Activated naive CD4-positive, alpha-beta T cell treated with anti-CD3 and anti-CD28 coated beads, Interleukin-2, amount 50 U/mL, for 24 hours (primary cell): Measurements from ENCODE around the gene FRMD8.

Experiments used
- H3K27ac Mint-ChIP-seq: one replicate; pipeline ENCODE4 v1.8.0; 2021; ENCODE audit warnings: mild to moderate bottlenecking, mixed read lengths
- H3K27me3 Mint-ChIP-seq: one replicate; pipeline ENCODE4 v1.8.0; 2021; ENCODE audit warnings: mixed read lengths
- H3K36me3 Mint-ChIP-seq: one replicate; pipeline ENCODE4 v1.8.0; 2021; ENCODE audit warnings: mixed read lengths
- H3K4me1 Mint-ChIP-seq: one replicate; pipeline ENCODE4 v1.8.0; 2021; ENCODE audit warnings: mixed read lengths
- H3K4me3 Mint-ChIP-seq: one replicate; pipeline ENCODE4 v1.8.0; 2021; ENCODE audit warnings: mild to moderate bottlenecking, mixed read lengths
- H3K9me3 Mint-ChIP-seq: one replicate; pipeline ENCODE4 v1.8.0; 2021; ENCODE audit warnings: mixed read lengths

FRMD8 gene

GRCh38 chr11:65386307-65387140 lies at the start of gene FRMD8:
Gene FRMD8, plus strand, starts transcription at chr11:65386637. Its CDS starts 400 bp downstream, at chr11:65387037.
- Mint-ChIP-seq H3K27ac (peak within 1 kb of the TSS; percentile 99), H3K36me3 (peaks cover 2% of the 10 kb centered on the region), H3K27me3 (no peaks in the 10 kb centered on the region), H3K9me3 (no peaks in the 10 kb centered on the region), H3K4me3 (peak within 1 kb of the TSS; percentile 96), H3K4me1 (peaks cover 77% of the 10 kb centered on the region)

- peak overlapping the region; percentile 40 for H3K4me3 Mint-ChIP-seq
- H3K27ac Mint-ChIP-seq: peak overlapping the region; percentile 90
- peaks cover 12% of the 10 kb centered on the region for H3K36me3 Mint-ChIP-seq
Measured at GRCh38 chr11:65338676-65339075, 47.8 kb upstream of the FRMD8 start.

GRCh38 chr11:65340226-65340625 lies 46.2 kb upstream of the FRMD8 start:
- Mint-ChIP-seq H3K9me3 (no peaks in the 10 kb centered on the region), H3K4me3 (no peak overlapping the region), H3K4me1 (peaks cover 32% of the 10 kb centered on the region), H3K27ac (no peak overlapping the region), H3K36me3 (peaks cover 16% of the 10 kb centered on the region), H3K27me3 (no peaks in the 10 kb centered on the region)

More at GRCh38 chr11:65338676-65339075, 47.8 kb upstream of the FRMD8 start:
- no peaks in the 10 kb centered on the region for H3K27me3 Mint-ChIP-seq
- H3K9me3 Mint-ChIP-seq: no peaks in the 10 kb centered on the region
- peaks cover 41% of the 10 kb centered on the region for H3K4me1 Mint-ChIP-seq

- peaks cover 25% of the 10 kb centered on the region for H3K4me1 Mint-ChIP-seq
- no peaks in the 10 kb centered on the region for H3K27me3 Mint-ChIP-seq
- no peak overlapping the region for H3K4me3 Mint-ChIP-seq
- H3K27ac Mint-ChIP-seq: no peak overlapping the region
- peaks cover 20% of the 10 kb centered on the region for H3K36me3 Mint-ChIP-seq
- no peaks in the 10 kb centered on the region for H3K9me3 Mint-ChIP-seq
Measured at GRCh38 chr11:65341856-65342255, 44.6 kb upstream of the FRMD8 start.

- H3K4me3 Mint-ChIP-seq: no peak overlapping the region
- H3K27me3 Mint-ChIP-seq: no peaks in the 10 kb centered on the region
- H3K4me1 Mint-ChIP-seq: peaks cover 14% of the 10 kb centered on the region
- no peak overlapping the region for H3K27ac Mint-ChIP-seq
- peaks cover 8% of the 10 kb centered on the region for H3K36me3 Mint-ChIP-seq
- no peaks in the 10 kb centered on the region for H3K9me3 Mint-ChIP-seq
Measured at GRCh38 chr11:65351511-65351910, 34.9 kb upstream of the FRMD8 start.

GRCh38 chr11:65352783-65353182 lies 33.7 kb upstream of the FRMD8 start:
- H3K27ac Mint-ChIP-seq: no peak overlapping the region
- no peaks in the 10 kb centered on the region for H3K27me3 Mint-ChIP-seq
- H3K4me3 Mint-ChIP-seq: no peak overlapping the region
- H3K4me1 Mint-ChIP-seq: peaks cover 14% of the 10 kb centered on the region
- H3K9me3 Mint-ChIP-seq: no peaks in the 10 kb centered on the region
- H3K36me3 Mint-ChIP-seq: peaks cover 7% of the 10 kb centered on the region

- Mint-ChIP-seq H3K36me3 (peaks cover 7% of the 10 kb centered on the region), H3K4me1 (peaks cover 14% of the 10 kb centered on the region), H3K27me3 (no peaks in the 10 kb centered on the region), H3K9me3 (no peaks in the 10 kb centered on the region), H3K4me3 (peak overlapping the region; percentile 67), H3K27ac (peak overlapping the region; percentile 71)
Measured at GRCh38 chr11:65353376-65353775, 33.1 kb upstream of the FRMD8 start.

GRCh38 chr11:65353900-65354264 lies 32.6 kb upstream of the FRMD8 start:
- Mint-ChIP-seq H3K36me3 (peaks cover 3% of the 10 kb centered on the region), H3K27me3 (no peaks in the 10 kb centered on the region), H3K9me3 (no peaks in the 10 kb centered on the region), H3K27ac (peak overlapping the region; percentile 71), H3K4me1 (peaks cover 14% of the 10 kb centered on the region), H3K4me3 (peak overlapping the region; percentile 67)

GRCh38 chr11:65354265-65355012 lies 32.0 kb upstream of the FRMD8 start, which contains the start of gene TIGD3:
Gene TIGD3, plus strand, starts transcription at chr11:65354751. Its CDS starts 1,058 bp downstream, at chr11:65355809.
- Mint-ChIP-seq H3K4me1 (peaks cover 14% of the 10 kb centered on the region), H3K27me3 (no peaks in the 10 kb centered on the region), H3K9me3 (no peaks in the 10 kb centered on the region), H3K36me3 (peaks cover 3% of the 10 kb centered on the region), H3K27ac (peak within 1 kb of the TSS; percentile 71), H3K4me3 (peak within 1 kb of the TSS; percentile 89)

- peak overlapping the region; percentile 89 for H3K4me3 Mint-ChIP-seq
- H3K4me1 Mint-ChIP-seq: peaks cover 14% of the 10 kb centered on the region
- H3K9me3 Mint-ChIP-seq: no peaks in the 10 kb centered on the region
- H3K27me3 Mint-ChIP-seq: no peaks in the 10 kb centered on the region
- H3K27ac Mint-ChIP-seq: no peak overlapping the region
- H3K36me3 Mint-ChIP-seq: peaks cover 3% of the 10 kb centered on the region
Measured at GRCh38 chr11:65355013-65355775, 31.2 kb upstream of the FRMD8 start.

GRCh38 chr11:65355776-65356393 lies 30.6 kb upstream of the FRMD8 start:
- H3K36me3 Mint-ChIP-seq: peaks cover 3% of the 10 kb centered on the region
- H3K4me3 Mint-ChIP-seq: peak overlapping the region; percentile 89
- no peaks in the 10 kb centered on the region for H3K9me3 Mint-ChIP-seq
- no peak overlapping the region for H3K27ac Mint-ChIP-seq
- peaks cover 14% of the 10 kb centered on the region for H3K4me1 Mint-ChIP-seq
- H3K27me3 Mint-ChIP-seq: no peaks in the 10 kb centered on the region

- no peaks in the 10 kb centered on the region for H3K9me3 Mint-ChIP-seq
- no peaks in the 10 kb centered on the region for H3K27me3 Mint-ChIP-seq
- peaks cover 3% of the 10 kb centered on the region for H3K36me3 Mint-ChIP-seq
- peaks cover 14% of the 10 kb centered on the region for H3K4me1 Mint-ChIP-seq
- H3K27ac Mint-ChIP-seq: no peak overlapping the region
- H3K4me3 Mint-ChIP-seq: peak overlapping the region; percentile 66
Measured at GRCh38 chr11:65356394-65356972, 30.0 kb upstream of the FRMD8 start.

GRCh38 chr11:65357856-65358356 lies 28.5 kb upstream of the FRMD8 start:
- Mint-ChIP-seq H3K36me3 (no peaks in the 10 kb centered on the region), H3K27me3 (no peaks in the 10 kb centered on the region), H3K4me1 (peaks cover 19% of the 10 kb centered on the region), H3K9me3 (no peaks in the 10 kb centered on the region), H3K4me3 (no peak overlapping the region), H3K27ac (no peak overlapping the region)

- Mint-ChIP-seq H3K9me3 (no peaks in the 10 kb centered on the region), H3K36me3 (no peaks in the 10 kb centered on the region), H3K27ac (no peak overlapping the region), H3K4me3 (no peak overlapping the region), H3K27me3 (no peaks in the 10 kb centered on the region), H3K4me1 (peaks cover 5% of the 10 kb centered on the region)
Measured at GRCh38 chr11:65362320-65362931, 24.0 kb upstream of the FRMD8 start.
